HG02623 (cell line): ENCODE data around the gene ARHGAP20.

Experiments
- ATAC-seq: cut with Tn5 transposase; IDR thresholded peaks from one replicate; pipeline ENCODE4 v1.9.1; 2021; ENCODE audit warnings: moderate library complexity; ENCODE audit not compliant: unreplicated experiment

ARHGAP20 gene

DNA sequence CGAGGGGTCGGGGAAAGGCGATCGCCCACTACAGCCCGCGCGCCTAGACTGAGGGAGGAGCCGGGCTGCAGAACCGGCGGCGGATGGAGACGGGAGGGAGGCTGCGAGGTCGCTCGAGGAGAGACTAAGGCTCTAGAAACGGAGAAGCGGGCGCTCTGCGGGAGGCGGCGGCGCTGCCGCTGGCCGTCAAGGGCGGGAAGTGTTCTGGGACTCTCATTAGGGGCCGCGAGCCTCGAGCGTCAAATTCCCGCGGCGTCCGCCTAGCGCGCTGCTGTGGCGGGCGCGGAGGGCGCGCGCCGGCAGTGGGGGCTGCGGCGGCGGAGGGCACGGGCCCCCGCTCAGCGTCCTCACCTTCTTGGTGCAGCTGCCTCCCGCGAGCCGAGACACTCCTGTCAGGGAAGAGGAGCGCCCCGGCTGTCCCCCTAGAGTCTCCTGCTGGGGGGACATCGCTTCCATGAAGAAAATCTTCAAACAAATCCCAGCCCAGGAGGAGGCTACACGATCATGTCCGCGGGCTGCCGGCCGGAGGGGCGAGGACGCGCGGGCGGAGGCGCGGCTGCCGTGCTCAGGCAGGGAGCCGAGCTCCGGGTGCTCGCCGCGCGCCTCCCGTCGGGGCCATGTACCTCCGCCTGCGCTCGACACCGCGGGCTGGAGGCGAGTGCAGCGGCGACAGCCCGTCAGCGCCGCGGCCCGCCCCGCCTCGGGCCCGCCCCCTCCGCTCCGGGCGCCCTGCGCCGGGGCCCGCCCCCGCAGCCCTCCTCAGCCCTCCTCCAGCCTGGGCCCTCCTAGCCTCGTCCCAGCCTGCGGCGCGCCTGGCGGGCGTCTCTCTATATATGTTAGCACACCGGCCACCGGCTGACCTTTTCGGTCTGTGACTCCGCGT, at the start of gene ARHGAP20:
Gene ARHGAP20 (minus strand): TSS at position 662 of the 883 bp plus-strand sequence. CDS start 206 bp downstream, at position 456.
- ATAC-seq: peak; percentile 77

- ATAC-seq: no peak
Observed at GRCh38 chr11:110761991-110762390, 49.8 kb upstream of the ARHGAP20 start.

DNA sequence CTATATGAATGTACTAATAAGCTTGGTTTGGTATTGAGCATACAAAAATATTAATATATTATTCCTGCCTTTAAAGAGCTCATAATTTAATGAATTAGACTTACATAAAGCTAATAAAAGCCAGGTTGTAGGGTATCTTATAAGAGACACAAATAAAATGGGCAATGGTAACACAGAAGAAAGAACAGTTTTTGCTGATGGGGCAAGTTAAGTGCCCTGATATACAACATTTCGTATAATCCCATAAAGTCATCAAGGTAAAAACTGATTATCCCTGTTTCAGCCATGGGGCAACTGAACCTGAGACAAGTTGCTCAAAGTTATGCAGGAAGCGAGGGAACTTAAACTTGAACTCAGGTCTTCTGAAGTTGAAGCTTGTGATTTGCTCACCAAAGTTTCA, 48.9 kb upstream of the ARHGAP20 start:
- no peak for ATAC-seq

DNA sequence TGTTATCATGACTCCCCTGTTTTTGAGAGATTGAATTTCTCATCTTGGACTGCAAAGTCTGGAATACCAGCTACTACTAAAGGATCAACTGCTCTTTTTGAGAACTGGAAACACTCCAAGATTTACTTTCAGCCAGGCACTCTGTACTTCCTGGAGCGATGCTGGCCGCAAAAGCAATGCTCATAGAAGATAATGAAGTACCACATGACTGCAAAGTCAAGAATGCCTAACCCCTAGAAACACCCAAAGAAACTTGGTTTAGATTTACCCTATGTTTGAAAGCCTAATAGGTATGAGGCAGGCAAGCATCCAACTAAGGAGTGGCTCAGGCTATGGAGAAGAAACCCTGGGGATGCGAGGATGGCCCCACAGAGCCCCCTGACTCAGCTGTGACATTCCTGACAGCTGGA, 47.7 kb upstream of the ARHGAP20 start:
- ATAC-seq: no peak

GRCh38 chr11:110757962-110758755, 45.9 kb upstream of the ARHGAP20 start:
- ATAC-seq: no peak

GRCh38 chr11:110757066-110757465, 44.8 kb upstream of the ARHGAP20 start:
- no peak for ATAC-seq

DNA sequence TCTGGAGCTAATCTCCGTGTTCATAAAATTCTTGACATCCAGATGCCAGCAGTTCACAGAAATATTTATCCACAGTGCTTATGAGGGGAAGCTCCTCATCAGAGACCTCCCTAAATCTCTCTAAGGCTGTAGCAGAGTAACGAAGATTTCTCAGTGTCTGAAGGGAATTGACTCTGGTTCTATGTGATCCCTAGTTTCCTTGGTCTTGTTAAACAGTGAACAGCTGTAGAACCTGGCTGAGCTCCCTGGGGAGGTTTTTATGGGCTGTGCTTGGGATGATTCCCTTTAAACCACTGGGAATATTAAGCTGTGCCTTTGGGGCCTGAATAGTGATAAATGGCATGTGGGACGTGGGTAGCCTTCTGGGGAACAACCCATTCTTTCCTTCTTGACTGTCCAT, 43.7 kb upstream of the ARHGAP20 start:
- ATAC-seq: no peak

DNA sequence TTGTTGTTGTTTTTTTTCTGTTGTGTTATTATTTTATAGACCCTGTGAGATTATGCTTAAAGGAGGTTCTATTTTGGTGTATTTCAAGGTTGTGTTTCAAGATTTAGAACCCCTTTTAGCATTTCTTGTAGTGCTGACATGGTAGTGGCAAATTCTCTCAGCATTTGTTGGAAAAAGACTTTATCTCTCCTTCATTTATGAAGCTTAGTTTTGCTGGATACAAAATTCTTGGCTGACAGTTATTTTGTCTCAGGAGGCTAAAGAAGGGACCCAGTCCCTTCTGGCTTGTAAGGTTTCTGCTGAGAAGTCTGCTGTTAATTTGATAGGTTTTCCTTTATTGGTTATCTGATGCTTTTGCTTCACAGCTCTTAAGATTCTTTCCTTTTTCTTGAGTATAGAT, 40.7 kb upstream of the ARHGAP20 start:
- no peak for ATAC-seq

- ATAC-seq: no peak
Observed at GRCh38 chr11:110750100-110750499, 37.9 kb upstream of the ARHGAP20 start.

DNA sequence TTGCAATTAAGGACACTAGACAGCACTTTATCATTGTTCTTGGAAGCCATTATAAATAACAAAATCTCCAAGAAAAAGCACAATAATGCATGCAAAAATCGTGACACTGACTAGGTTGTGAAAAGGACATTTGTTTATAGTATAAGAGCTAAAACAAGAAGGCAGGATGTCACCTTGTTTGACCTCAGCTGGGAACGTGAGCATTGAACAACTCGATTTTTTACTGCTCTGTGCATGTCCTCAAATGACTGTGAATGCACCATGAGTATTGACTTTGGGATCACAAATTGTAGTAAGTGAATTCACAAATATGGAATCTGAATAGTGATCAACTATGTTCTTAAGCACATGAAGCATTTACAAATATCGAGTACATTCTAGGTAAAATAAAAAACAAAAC, 35.3 kb upstream of the ARHGAP20 start:
- no peak for ATAC-seq

DNA sequence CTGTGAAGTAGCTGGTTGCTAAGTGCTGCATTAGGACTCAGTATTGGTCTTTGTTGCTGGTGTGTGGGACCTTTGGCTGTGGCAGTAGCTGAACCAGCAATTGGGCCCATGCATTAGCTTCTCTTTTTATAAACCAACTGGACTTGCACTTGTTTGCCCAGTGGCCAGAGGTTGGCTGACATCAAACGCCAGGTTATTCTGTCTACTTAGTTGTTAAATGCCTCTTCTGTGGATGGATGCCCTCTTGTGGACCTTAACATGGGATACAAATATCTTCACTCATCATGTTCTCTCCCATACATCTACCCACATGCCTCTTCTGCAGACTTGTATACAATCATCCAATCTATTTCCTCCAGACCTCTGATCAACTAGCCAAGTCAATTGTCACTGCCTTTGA, 26.4 kb upstream of the ARHGAP20 start:
- ATAC-seq: no peak

GRCh38 chr11:110737593-110737992, 25.4 kb upstream of the ARHGAP20 start:
- no peak for ATAC-seq

DNA sequence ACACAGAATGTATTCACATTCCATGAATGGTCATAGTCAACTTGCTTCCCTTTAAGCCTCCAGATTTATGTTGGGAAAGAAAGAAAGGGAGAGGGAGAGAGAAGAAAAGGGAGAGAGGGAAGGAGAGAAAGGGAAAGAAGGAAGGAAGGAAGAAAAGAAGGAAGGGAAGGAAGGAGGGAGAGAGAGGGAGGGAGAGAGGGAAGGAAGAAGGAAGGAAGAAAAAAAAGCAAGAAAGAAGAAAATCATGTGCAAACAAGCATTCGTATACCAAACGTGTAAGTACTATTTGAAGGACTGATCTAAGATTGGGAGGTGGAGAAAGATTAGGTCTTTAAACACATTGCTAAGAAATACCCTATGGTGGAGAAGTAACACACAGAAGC, 23.9 kb upstream of the ARHGAP20 start:
- no peak for ATAC-seq

GRCh38 chr11:110735455-110736170, 23.4 kb upstream of the ARHGAP20 start:
- ATAC-seq: no peak

GRCh38 chr11:110734790-110735189, 22.6 kb upstream of the ARHGAP20 start:
- no peak for ATAC-seq

- no peak for ATAC-seq
Observed at GRCh38 chr11:110730773-110731172, 18.5 kb upstream of the ARHGAP20 start.

DNA sequence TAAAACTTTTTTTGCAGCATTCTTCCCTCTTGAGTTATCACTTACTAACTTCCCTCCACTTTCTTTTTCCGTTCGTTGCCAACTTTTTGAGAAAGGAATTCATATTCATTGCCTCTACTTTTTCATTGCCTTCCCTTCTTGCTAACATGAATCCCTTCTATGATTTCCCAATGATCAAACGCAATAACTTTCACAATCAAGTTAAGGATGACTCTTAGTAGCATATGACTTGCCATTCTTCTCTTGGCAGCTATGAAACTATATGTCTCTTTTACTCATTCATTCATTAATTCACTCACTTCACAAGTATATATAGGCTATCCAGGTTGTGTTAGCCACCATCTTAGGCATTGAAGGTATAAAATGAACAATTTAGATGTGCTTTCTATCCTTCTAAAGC, 16.6 kb upstream of the ARHGAP20 start:
- ATAC-seq: no peak

- ATAC-seq: no peak
Observed at GRCh38 chr11:110728476-110728875, 16.2 kb upstream of the ARHGAP20 start.

GRCh38 chr11:110724358-110724757, 12.1 kb upstream of the ARHGAP20 start:
- no peak for ATAC-seq

GRCh38 chr11:110720431-110721275, 8.4 kb upstream of the ARHGAP20 start:
- no peak for ATAC-seq
